Psoas muscle (tissue), 8 donors: Measurements from ENCODE around the gene TRMT6. TPM values are rescaled to one million over a fixed set of nuclear protein-coding genes. Genes with fewer than 3 reads are reported as not detected.

ENCODE experiments used
- ATAC-seq, 4 donors: fragments of 200-7000 bp; cut with Tn5 transposase; one replicate each; pipeline ENCODE4 v1.9.1; 2020; ENCODE audit warnings: moderate library complexity in 3 of 4, mild to moderate bottlenecking in 2 of 4
- DNase-seq, 2 donors: peaks; one replicate each; pipeline ENCODE4 v3.0.0-alpha.2; 2020
- H3K27ac ChIP-seq: fragments of 200-600 bp; one replicate; pipeline ENCODE4 v1.8.0; 2022
- H3K27me3 ChIP-seq, 3 donors: fragments of 200-600 bp in 1 of 3; one replicate each; pipeline versions ENCODE4 v1.6.1 to v1.8.0; 2013 to 2022; ENCODE audit warnings: low read length in 2 of 3, mild to moderate bottlenecking in 2 of 3, moderate library complexity in 1 of 3; ENCODE audit not compliant: insufficient read depth in 3 of 3
- H3K36me3 ChIP-seq, 2 donors: fragments of 200-600 bp in 1 of 2; one replicate each; pipeline versions ENCODE4 v1.6.1 to v1.8.0; 2013 to 2022; ENCODE audit warnings: low read depth in 1 of 2, mild to moderate bottlenecking in 1 of 2, moderate library complexity in 1 of 2; ENCODE audit not compliant: insufficient read depth in 1 of 2
- H3K4me1 ChIP-seq: fragments of 200-600 bp; one replicate; pipeline ENCODE4 v1.8.0; 2022
- H3K4me3 ChIP-seq: fragments of 200-600 bp; one replicate; pipeline ENCODE4 v1.8.0; 2022; ENCODE audit warnings: mild to moderate bottlenecking
- H3K9me3 ChIP-seq: fragments of 200-600 bp; one replicate; pipeline ENCODE4 v1.8.0; 2022
- WGBS, 3 donors: extraction: QIAGEN DNeasy Blood & Tissue Kit; methylation state at CpG; one replicate each; pipeline versions ENCODE4 v1.1.6 to v1.1.7; 2013; 5-methylcytosine and 5-hydroxymethylcytosine counted together
- intact Hi-C, 2 donors: fragments of 100-400 bp; cut with DNase I; formaldehyde crosslinking; loops; one replicate each; pipeline versions ENCODE4 v1.11.0 to v1.14.2; 2022
- polyA plus RNA-seq, 3 donors: library from polyadenylated mRNA; stranded (reverse); fragments of 200-250 nt; gene quantifications; one replicate each; pipeline ENCODE4 v1.2.3, GENCODE V29; 2013
- total RNA-seq, 4 donors: library from RNA; stranded (reverse); fragmentation: NEBNext Ultra II Directional in 2 of 4; extraction: Animal tissue kit (Norgen Biotek cat#: 25700) in 2 of 4; gene quantifications; one replicate each; pipeline versions ENCODE4 v1.2.1 to v1.2.4, GENCODE V29; 2021 to 2023
- TF ChIP-seq, protein P1 (sequence below): fragments of 200-600 bp; IDR thresholded peaks from one replicate; pipeline ENCODE4 v1.8.0; 2022; ENCODE audit warnings: antibody characterized with exemption
- donor health status: healthy with polysubstance abuse.
- donor health status: DM: no; HTN: no; CAD: no; lungs with moderate emphysema.
- donor health status: Bipolar disorder and iron deficiency.
- donor health status: healthy.
- donor health status: DM: yes; HTN: yes; CAD: no.
- donor health status: DM: no; HTN: no; CAD: no.
- donor health status: DM: no; HTN: no; CAD: no.
- donor health status: DM: yes; HTN: yes; CAD: no.

The TRMT6 gene
- total and polyA plus RNA-seq, 7 donors: 9.0 to 177 (median 23.3) TPM

DNA sequence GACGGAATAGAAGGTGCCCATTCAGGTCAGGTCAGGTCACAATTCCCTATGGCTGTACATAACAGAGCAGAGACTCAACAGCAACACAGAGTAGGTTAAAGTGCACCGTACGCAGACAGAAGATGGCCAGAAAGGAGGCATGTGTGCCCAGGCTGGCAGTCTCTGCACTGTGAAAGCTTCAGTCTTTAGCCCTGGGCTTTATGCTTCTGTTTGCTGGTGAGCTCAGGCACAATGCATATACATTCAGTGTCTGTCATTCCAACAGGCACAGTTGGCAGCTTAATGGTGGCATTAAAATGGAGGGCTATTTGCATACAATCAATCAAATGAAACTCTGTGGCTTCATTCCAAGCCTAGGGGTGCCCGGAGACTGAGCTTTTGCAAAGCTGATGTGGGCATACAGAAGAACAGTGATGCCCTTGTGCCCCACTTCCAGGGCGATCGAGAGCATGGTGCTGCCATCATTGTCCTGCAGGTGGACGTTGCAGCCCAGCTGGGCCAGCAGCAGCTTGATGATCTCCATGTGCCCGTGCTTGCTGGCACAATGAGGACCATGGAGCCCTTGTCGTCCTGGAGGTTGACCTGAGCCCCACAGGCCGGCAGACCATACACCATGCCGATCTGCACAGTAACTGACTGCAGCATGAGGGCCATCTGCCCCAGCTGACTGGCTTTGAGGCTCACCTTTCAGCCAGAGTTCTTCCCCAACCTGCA is 22.4 kb downstream of the TRMT6 start:
- no peak overlapping the region for H3K27ac ChIP-seq
- no peak overlapping the region for H3K4me3 ChIP-seq
- H3K4me1 ChIP-seq: no peaks in the 10 kb centered on the region
- TF ChIP-seq, protein P1, sequence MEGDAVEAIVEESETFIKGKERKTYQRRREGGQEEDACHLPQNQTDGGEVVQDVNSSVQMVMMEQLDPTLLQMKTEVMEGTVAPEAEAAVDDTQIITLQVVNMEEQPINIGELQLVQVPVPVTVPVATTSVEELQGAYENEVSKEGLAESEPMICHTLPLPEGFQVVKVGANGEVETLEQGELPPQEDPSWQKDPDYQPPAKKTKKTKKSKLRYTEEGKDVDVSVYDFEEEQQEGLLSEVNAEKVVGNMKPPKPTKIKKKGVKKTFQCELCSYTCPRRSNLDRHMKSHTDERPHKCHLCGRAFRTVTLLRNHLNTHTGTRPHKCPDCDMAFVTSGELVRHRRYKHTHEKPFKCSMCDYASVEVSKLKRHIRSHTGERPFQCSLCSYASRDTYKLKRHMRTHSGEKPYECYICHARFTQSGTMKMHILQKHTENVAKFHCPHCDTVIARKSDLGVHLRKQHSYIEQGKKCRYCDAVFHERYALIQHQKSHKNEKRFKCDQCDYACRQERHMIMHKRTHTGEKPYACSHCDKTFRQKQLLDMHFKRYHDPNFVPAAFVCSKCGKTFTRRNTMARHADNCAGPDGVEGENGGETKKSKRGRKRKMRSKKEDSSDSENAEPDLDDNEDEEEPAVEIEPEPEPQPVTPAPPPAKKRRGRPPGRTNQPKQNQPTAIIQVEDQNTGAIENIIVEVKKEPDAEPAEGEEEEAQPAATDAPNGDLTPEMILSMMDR: no peak
- intact Hi-C loops: no loop called here
- 78 to 80% (median 80%) methylated on average over 11 of the region's 11 CpGs for WGBS, 3 donors
- no peak for DNase-seq
- no peaks in the 10 kb centered on the region for H3K36me3 ChIP-seq
- no peaks in the 10 kb centered on the region for H3K9me3 ChIP-seq
- ATAC-seq: no peak
- H3K27me3 ChIP-seq: no peaks in the 10 kb centered on the region

DNA sequence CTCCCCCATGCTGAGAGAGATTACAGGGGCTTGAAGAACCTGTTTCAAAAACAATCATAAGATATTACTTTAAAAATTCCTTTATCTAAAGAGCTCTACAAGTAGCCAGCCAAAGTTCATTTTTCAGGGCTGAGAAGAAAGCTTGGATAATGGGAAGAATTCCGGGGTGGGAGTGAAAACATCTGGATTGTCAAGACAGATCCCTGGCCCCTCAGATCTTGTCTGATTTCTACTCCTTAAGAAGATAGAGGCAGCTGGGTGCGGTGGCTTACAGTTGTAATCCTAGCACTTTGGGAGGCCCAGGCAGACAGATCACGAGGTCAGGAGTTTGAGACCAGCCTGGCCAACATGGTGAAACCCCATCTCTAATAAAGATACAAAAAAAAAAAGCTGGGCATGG is 24.8 kb downstream of the TRMT6 start:
- Histone ChIP-seq H3K4me3 (no peak overlapping the region), H3K9me3 (no peaks in the 10 kb centered on the region), H3K4me1 (no peaks in the 10 kb centered on the region), H3K36me3 (no peaks in the 10 kb centered on the region), H3K27me3 (peaks cover 0 to 4% (median 0%) of the 10 kb centered on the region in 3 donors), H3K27ac (no peak overlapping the region)
- DNase-seq: no peak
- intact Hi-C loops: no loop called here
- WGBS, 3 donors: 47 to 51% (median 49%) methylated on average over 3 of the region's 3 CpGs
- TF ChIP-seq, protein P1: no peak
- ATAC-seq: no peak

DNA sequence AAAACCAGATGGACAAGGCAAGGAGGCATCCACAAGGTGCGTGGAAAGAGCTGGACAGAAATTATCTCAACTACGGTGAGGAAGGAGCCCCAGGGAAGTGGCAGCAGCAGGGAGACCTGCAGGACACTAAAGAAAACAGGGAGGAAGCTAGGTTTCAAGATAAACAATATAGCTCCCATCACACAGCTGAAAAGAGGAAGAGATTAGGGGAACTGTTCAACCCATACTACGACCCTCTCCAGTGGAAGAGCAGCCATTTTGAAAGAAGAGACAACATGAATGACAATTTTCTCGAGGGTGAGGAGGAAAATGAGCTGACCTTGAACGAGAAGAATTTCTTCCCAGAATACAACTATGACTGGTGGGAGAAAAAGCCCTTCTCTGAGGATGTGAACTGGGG is 26.8 kb downstream of the TRMT6 start:
- H3K4me1 ChIP-seq: no peaks in the 10 kb centered on the region
- ATAC-seq: no peak
- peaks cover 0 to 4% (median 0%) of the 10 kb centered on the region in 3 donors for H3K27me3 ChIP-seq
- intact Hi-C loops: no loop called here
- H3K9me3 ChIP-seq: no peaks in the 10 kb centered on the region
- no peak for DNase-seq
- 58 to 70% (median 69%) methylated on average over 5 of the region's 5 CpGs for WGBS, 3 donors
- no peak overlapping the region for H3K27ac ChIP-seq
- H3K36me3 ChIP-seq: no peaks in the 10 kb centered on the region
- TF ChIP-seq, protein P1: no peak
- no peak overlapping the region for H3K4me3 ChIP-seq

DNA sequence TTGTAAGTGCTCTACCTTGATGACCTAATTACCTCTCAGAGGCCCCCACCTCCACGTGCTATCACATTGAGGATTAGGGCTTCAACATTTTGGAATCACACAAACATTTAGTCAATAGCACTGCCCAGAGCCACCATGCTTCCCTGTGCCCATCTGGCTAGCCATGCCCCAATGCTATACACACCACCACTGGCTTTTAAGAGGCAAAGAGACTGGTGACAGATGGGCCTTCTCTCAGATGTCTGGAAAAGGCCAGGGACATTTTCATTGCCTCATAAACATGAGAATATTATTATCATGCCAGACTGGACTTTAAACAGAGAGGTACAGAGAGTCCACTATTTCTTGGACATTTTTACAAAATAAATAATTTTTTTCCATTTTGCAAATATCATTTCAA is 29.8 kb downstream of the TRMT6 start:
- Histone ChIP-seq H3K4me3 (no peak overlapping the region), H3K27ac (no peak overlapping the region), H3K4me1 (no peaks in the 10 kb centered on the region), H3K36me3 (no peaks in the 10 kb centered on the region), H3K27me3 (peaks cover 0 to 4% (median 0%) of the 10 kb centered on the region in 3 donors), H3K9me3 (no peaks in the 10 kb centered on the region)
- DNase-seq (no peak), ATAC-seq (no peak)
- TF ChIP-seq, protein P1: no peak
- intact Hi-C loops: no loop called here
- whole genome bisulfite sequencing, 3 donors: 28 to 44% (median 39%) methylated on average over 1 of the region's 1 CpG
